ENCODE data around the gene RNF220.

The RNF220 gene

DNA sequence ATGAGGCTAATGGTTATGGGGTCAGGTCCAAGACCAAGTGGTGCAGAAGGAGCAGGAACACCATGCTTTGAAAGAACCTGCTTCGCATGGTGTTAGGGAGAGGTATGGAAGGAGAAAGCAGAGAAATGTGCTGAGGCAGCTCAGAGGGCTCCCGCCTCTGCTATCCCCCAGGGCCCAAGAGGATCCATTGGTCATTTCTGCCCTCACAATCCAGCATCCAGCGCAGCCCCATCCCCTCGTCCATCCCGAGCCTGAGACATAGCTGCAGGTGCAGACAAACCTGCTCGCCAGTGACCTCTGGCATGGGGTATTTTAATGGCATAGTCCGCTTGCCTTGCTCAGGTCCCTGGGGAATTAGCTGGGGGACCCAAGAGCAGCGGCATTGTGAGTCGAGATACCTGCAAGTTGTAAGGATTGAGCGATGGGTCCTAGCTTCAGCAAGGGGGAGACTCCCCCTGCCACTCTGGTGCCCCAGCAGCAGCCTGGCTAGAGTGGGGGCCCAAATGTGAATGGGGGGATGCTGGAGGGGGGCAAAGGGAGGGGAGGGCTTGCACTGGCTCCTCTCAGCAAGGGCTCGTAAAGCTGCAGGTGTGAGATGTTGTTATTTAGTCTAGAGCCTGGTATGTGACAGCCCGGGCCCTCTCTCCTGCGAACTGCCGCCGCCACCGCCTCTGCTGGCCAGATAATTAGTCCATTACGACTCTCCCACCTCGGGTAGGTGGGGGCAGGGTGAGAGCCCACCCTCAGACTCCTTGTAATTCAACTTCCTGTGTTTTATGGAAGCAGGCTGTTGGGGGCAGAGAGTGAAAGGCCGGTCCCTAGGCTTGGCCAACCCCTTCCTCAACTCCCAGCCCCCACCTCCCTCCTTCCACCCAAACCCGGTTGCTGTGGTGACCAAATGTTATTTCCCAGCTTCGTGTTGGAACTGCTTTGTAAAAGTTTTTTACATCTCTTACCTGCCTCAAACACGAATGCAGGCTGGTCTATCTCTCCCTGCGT, 118.8 kb downstream of the RNF220 start:
- TF ChIP-seq, protein P1, sequence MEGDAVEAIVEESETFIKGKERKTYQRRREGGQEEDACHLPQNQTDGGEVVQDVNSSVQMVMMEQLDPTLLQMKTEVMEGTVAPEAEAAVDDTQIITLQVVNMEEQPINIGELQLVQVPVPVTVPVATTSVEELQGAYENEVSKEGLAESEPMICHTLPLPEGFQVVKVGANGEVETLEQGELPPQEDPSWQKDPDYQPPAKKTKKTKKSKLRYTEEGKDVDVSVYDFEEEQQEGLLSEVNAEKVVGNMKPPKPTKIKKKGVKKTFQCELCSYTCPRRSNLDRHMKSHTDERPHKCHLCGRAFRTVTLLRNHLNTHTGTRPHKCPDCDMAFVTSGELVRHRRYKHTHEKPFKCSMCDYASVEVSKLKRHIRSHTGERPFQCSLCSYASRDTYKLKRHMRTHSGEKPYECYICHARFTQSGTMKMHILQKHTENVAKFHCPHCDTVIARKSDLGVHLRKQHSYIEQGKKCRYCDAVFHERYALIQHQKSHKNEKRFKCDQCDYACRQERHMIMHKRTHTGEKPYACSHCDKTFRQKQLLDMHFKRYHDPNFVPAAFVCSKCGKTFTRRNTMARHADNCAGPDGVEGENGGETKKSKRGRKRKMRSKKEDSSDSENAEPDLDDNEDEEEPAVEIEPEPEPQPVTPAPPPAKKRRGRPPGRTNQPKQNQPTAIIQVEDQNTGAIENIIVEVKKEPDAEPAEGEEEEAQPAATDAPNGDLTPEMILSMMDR (conservative IDR thresholded peaks at IDR 0.05; ENCODE audit: low read depth, low read length), result no peak
- no peak for DNase-seq (ENCODE audit: low read depth)
- no peak overlapping the region for H3K4me3 ChIP-seq (ENCODE audit: low read length)

DNA sequence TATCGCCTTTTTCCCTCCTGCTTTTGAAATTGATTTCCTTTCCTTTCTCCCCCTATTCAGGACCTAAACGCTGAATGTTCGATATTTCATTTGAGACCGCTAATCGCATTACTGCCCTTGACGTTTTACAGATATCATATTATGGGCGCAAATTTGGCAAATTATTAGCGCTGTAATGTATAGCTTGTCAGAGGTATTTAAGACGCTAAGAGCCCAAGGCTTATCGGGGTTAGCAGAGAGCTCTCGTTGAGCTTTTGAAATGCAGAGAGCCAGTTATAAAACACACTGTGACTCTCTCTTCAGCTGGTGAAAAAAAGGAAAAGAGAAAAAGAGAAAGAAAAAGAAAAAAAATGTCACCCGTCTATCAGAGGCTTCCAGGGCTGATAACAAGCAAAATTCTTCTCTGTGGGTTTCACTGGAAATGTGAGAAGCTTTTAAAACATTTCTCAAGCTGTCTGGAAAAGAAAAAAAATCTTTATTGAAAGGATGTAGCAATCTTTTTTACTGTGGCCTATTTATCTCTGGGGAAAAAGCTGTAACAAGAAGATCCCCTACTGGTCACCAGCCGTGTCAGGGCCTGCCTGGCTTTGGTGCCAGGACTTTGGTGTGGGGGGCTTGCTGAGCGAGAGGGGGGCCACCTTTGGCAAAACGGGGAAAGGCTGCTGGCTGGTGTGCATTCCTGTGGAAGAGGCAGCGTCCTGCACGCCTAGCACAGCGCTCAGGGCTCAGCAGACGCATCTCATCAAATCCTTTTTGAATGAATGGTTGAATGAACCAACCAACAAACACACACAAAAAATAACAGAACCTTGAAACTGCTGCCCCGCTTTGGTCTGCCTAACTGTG, 119.8 kb downstream of the RNF220 start:
- TF ChIP-seq, protein P1 (conservative IDR thresholded peaks at IDR 0.05; ENCODE audit: low read depth, low read length), result no peak
- no peak for DNase-seq (ENCODE audit: low read depth)
- H3K4me3 ChIP-seq (ENCODE audit: low read length), result no peak overlapping the region

DNA sequence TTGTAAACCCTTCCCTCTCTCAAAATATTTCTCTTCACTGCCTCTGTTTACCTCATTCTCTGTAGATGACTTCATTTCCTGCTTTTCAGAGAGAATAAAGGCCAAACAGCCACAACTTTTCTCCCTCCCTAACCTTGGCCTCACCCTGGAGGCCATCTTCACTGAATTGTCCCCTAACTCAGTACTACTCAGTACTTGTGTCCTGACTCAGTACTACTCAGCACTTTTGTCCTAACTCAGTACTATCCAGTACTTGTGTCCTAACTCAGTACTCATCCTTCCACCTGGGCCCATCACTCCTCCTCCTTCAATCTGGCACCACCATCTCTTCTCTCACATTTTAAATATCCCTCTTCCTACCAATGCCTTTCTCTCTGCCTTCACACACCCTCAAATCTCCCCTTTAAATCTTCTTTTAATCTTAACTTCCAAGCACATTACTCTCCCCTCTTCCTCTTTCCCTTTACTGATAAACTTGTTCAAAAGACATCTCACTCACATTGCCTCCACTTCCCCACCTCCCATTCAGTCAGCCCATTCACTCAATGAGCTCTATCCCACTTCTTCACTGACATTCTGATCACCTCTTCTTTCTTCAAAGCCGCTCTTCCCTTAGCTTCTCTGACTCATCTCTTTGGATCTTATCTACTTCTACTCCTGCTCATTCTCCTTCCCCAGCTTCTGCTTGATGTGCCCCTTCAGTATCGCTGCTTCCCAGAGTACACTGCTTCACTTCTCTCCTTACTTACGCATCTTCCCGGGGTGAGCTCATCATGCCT, 121.4 kb downstream of the RNF220 start:
- DNase-seq (ENCODE audit: low read depth), result no peak
- H3K4me3 ChIP-seq (ENCODE audit: low read length), result no peak overlapping the region
- TF ChIP-seq, protein P1 (conservative IDR thresholded peaks at IDR 0.05; ENCODE audit: low read depth, low read length), result no peak

DNA sequence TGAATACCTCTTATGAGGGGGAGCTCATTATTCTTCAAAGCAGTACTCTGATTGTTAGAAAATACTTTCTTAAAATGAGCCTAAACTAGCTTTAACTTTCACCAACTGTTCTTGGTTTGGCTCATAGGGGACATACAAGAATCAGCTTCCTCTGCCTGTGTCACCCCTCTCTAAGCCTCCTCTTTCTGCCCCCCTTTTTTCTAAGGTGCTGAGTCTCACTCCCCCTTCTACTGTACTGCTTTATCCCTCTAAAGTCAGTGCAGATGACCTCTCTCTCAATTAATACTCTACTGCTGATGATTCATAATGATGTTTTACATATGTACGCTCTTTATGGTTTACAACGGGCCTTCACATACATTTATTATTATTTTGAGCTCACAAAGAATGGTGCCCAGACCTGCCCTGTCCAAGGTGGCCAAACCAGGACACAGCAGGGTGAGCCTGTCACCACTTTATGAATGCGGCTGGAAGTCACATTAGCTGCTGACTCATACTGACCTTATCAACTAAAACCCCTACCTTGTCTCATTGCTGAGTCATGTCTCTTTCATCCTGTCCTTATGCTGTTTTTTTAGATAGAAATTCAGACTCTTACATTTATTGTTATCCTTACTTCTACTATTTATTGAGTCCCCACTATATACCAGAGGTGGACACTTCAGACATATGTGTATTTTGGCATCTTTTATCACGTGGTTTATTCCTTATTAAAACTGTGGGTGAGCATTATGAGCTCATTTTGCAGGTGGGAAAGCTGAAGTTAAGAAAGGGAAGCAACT, 126.9 kb downstream of the RNF220 start:
- DNase-seq (ENCODE audit: low read depth), result peak; percentile 9
- no peak overlapping the region for H3K4me3 ChIP-seq (ENCODE audit: low read length)
- TF ChIP-seq, protein P1 (conservative IDR thresholded peaks at IDR 0.05; ENCODE audit: low read depth, low read length), result no peak

DNA sequence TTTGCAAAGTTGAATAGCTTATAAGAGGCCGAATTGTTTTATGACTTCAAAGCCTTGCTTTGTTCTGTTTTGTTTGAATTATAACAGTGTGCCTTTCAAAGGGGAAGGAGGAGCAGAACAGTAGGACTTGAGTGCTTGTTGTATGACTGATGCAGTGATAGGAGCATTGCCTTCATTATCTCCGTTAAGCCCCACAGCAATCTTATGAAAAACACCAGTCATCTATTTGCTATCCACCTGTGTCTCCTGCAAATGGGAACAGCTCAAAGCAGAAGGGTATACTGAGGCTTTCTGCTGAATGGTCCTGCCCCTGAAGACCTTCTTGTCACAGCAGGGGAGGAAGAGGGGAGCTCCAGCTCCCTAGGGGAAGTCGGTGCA, 127.5 kb downstream of the RNF220 start:
- DNase-seq (ENCODE audit: low read depth), result no peak
- H3K4me3 ChIP-seq (ENCODE audit: low read length), result no peak overlapping the region
- TF ChIP-seq, protein P1 (conservative IDR thresholded peaks at IDR 0.05; ENCODE audit: low read depth, low read length), result no peak

DNA sequence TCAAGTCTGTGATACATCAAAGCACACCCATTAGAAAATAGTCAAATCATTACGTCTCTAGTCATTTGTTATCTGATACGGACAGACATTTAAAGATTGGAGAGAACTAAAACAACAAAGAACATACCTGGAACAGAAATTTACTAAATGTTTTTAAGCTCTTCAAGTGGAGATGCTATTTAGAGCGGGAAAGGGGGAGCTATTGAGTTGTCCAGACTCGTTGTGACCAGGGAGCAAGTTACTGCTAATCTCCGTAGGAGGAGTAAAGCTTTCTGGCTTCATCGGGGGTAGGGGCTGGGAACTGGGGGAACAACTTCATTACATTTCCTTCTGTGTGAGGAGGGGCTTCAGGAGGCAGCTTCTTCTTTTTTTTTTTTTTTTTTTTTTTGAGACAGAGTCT, 129.7 kb downstream of the RNF220 start:
- DNase-seq (ENCODE audit: low read depth), result no peak
- H3K4me3 ChIP-seq (ENCODE audit: low read length), result no peak overlapping the region
- TF ChIP-seq, protein P1 (conservative IDR thresholded peaks at IDR 0.05; ENCODE audit: low read depth, low read length), result no peak

All from retinal pigment epithelial cell (primary cell).